Uterus (tissue), 4 donors: ENCODE measurements around the gene SHC2. TPM values are rescaled to one million over a fixed set of nuclear protein-coding genes. Genes with fewer than 3 reads are reported as not detected.
"Not testable (repeated sequence)": the region's sequence is repeated elsewhere in the genome, so short reads cannot be mapped to it uniquely, and the experiment has no call there.

ENCODE experiments used
- DNase-seq, 2 donors: peaks; one replicate each; pipeline ENCODE4 v3.0.0-alpha.2; 2019 to 2020
- H3K27ac ChIP-seq, 2 donors: fragments of 200-600 bp; sonication (generic); 1 replicate in 1 of 2; 2 replicates in 1 of 2; pipeline ENCODE4 v1.5.1; 2016 to 2018
- H3K27me3 ChIP-seq, 2 donors: fragments of 200-600 bp; sonication (generic); one replicate each; pipeline ENCODE4 v1.5.1; 2018 to 2019; ENCODE audit warnings: control low read depth in 1 of 2
- H3K36me3 ChIP-seq, 2 donors: fragments of 200-600 bp; sonication (generic); one replicate each; pipeline ENCODE4 v1.5.1; 2019; ENCODE audit warnings: control low read depth in 1 of 2
- H3K4me1 ChIP-seq, 2 donors: fragments of 200-600 bp; sonication (generic); one replicate each; pipeline ENCODE4 v1.5.1; 2018 to 2019; ENCODE audit warnings: control low read depth in 1 of 2
- H3K4me3 ChIP-seq, 2 donors: fragments of 200-600 bp; sonication (generic); 1 replicate in 1 of 2; 2 replicates in 1 of 2; pipeline ENCODE4 v1.5.1; 2018 to 2019; ENCODE audit warnings: mild to moderate bottlenecking in 1 of 2
- H3K9me3 ChIP-seq, 2 donors: fragments of 200-600 bp; sonication (generic); one replicate each; pipeline ENCODE4 v1.5.1; 2019; ENCODE audit warnings: control low read depth in 1 of 2
- POLR2A ChIP-seq, 2 donors: fragments of 450-650 bp; IDR thresholded peaks; one replicate each; pipeline ENCODE4 v1.6.1; 2016; ENCODE audit warnings: antibody characterized with exemption in 2 of 2, mild to moderate bottlenecking in 1 of 2, moderate library complexity in 1 of 2
- intact Hi-C: fragments of 100-400 bp; cut with DNase I; formaldehyde crosslinking; loops from one replicate; pipeline ENCODE4 v1.15.1; 2023; ENCODE audit warnings: low total_unique reads
- total RNA-seq, 4 donors: library from RNA; depleted of rRNA in 3 of 4; stranded (reverse); fragments of >200 nt in 3 of 4; gene quantifications; one replicate each; pipeline versions ENCODE4 v1.1.0 to v1.2.4, GENCODE V29; 2014 to 2023
- TF ChIP-seq, protein P1 (sequence below), 4 experiments: fragments of 200-600 bp in 2 of 4; fragments of 450-650 bp in 2 of 4; sonication (generic) in 2 of 4; IDR thresholded peaks; one replicate each; pipeline ENCODE4 v1.5.1; 2016 to 2019; ENCODE audit warnings: antibody characterized with exemption in 4 of 4, mild to moderate bottlenecking in 2 of 4, moderate library complexity in 1 of 4
- donor health status: DM: yes; HTN: yes; CAD: no.

SHC2 gene
- total RNA-seq, 4 donors from 2014 or later = 2.9 to 43.6 (median 8.4) TPM

GRCh38 chr19:484494-484893 is 23.7 kb upstream of the SHC2 start:
- Histone ChIP-seq H3K4me1 (no peaks in the 10 kb centered on the region), H3K27ac (no peak overlapping the region), H3K9me3 (no peaks in the 10 kb centered on the region), H3K36me3 (no peaks in the 10 kb centered on the region), H3K27me3 (no peaks in the 10 kb centered on the region), H3K4me3 (no peak overlapping the region)
- intact Hi-C loops = no loop called here
- no peak for DNase-seq
- no peak for TF ChIP-seq POLR2A (IDR thresholded peaks at IDR 0.05)
- TF ChIP-seq, protein P1, sequence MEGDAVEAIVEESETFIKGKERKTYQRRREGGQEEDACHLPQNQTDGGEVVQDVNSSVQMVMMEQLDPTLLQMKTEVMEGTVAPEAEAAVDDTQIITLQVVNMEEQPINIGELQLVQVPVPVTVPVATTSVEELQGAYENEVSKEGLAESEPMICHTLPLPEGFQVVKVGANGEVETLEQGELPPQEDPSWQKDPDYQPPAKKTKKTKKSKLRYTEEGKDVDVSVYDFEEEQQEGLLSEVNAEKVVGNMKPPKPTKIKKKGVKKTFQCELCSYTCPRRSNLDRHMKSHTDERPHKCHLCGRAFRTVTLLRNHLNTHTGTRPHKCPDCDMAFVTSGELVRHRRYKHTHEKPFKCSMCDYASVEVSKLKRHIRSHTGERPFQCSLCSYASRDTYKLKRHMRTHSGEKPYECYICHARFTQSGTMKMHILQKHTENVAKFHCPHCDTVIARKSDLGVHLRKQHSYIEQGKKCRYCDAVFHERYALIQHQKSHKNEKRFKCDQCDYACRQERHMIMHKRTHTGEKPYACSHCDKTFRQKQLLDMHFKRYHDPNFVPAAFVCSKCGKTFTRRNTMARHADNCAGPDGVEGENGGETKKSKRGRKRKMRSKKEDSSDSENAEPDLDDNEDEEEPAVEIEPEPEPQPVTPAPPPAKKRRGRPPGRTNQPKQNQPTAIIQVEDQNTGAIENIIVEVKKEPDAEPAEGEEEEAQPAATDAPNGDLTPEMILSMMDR (IDR thresholded peaks at IDR 0.05) = no peak

DNA sequence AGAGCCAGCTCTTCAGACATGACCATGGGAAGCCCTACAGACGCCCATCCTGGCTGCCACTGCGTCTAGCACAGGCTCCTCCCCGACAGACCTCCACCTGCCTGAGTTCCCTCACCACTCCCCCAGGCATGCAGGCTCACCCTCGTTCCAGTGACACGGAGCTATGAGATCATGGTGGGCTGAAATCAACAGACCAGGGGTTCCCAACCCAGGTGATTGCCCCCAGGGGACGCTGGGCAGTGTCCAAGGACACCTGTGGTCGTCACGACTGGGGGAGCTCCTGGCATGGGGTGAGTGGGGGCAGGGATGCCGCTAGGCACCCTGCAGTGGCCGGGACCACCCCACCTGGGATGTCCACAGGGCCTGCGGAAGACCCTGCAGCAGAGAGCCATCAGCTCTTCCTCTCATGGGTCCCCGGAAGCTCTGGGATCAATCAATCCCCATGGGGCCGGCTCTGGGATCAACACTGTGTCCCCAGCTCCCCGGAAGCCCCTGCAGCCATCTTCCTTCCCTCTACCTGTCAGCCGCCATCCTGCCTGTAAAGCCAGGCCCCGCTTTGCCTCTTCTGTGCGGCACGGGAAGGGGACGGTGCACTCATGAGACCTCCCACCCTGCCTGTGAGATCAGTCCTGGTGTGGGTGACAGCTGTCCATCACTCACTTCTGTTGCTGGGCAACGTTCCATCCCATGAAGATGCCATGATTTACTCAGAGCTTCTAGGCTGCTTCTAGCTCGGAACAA is 22.7 kb upstream of the SHC2 start:
- Histone ChIP-seq H3K9me3 (no peaks in the 10 kb centered on the region), H3K36me3 (no peaks in the 10 kb centered on the region), H3K4me1 (no peaks in the 10 kb centered on the region), H3K27ac (no peak overlapping the region), H3K27me3 (no peaks in the 10 kb centered on the region), H3K4me3 (no peak overlapping the region)
- TF ChIP-seq, protein P1 (IDR thresholded peaks at IDR 0.05) = no peak
- no peak for TF ChIP-seq POLR2A (IDR thresholded peaks at IDR 0.05)
- intact Hi-C loops = no loop called here
- no peak for DNase-seq

DNA sequence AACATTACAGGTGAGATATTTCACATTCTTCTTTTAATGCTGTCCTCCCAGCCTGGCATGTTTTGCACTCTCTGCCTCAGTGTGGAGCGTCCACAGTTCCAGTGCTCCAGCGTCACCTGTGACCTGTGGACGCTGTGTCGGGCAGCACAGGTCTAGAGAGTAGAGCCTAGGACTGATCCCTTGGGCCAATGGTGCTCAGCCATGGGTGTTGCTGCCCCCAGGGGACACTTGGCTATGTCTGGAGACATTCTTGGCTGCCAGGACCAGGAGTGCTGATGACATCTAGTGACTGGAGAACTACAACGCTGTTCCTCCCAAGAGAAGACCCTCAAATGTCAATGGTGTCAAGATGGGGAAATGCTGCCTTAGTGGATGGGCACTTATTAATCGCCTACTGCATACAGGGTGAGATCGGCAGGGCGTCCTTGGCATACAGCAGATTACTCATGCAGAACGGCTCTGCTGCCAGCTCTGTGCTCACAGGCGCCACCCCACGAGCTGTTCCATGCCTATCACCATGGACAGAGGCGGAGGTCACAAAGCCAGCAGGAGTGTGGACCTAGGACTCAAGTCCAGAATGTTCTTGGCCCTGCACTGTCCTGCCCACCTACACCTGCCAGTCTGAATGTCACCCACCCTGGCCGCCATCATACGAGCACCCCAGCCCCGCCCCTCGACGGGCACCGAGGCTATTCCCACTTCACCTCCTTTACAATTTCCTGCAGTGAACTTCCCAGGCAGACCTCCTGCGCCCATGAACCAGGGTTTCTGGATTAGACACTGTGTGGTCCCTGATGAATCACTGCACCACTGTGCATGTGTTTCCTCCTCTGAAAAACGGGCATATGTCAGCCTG is 21.6 kb upstream of the SHC2 start:
- TF ChIP-seq POLR2A (IDR thresholded peaks at IDR 0.05) = no peak
- TF ChIP-seq, protein P1 (IDR thresholded peaks at IDR 0.05) = no peak
- intact Hi-C loops = no loop called here
- Histone ChIP-seq H3K9me3 (no peaks in the 10 kb centered on the region), H3K4me3 (no peak overlapping the region), H3K36me3 (no peaks in the 10 kb centered on the region), H3K27me3 (no peaks in the 10 kb centered on the region), H3K27ac (no peak overlapping the region), H3K4me1 (no peaks in the 10 kb centered on the region)
- DNase-seq = no peak

GRCh38 chr19:481100-481499 is 20.3 kb upstream of the SHC2 start:
- H3K4me3 ChIP-seq, H3K27ac ChIP-seq, DNase-seq, intact Hi-C loops, H3K27me3 ChIP-seq, H3K9me3 ChIP-seq, H3K36me3 ChIP-seq, H3K4me1 ChIP-seq: not testable (repeated sequence)

GRCh38 chr19:480016-480855 is 19.4 kb upstream of the SHC2 start:
- Histone ChIP-seq H3K27ac (no peak overlapping the region), H3K4me1 (no peaks in the 10 kb centered on the region), H3K36me3 (no peaks in the 10 kb centered on the region), H3K9me3 (no peaks in the 10 kb centered on the region), H3K27me3 (no peaks in the 10 kb centered on the region), H3K4me3 (no peak overlapping the region)
- intact Hi-C loops = no loop called here
- TF ChIP-seq, protein P1 (IDR thresholded peaks at IDR 0.05) = peak; percentile 24 to 69 (median 45)
- no peak for TF ChIP-seq POLR2A (IDR thresholded peaks at IDR 0.05)
- peak; percentile 50 to 70 for DNase-seq
